ENCODE results near the gene FRAS1. TPM values are rescaled to one million over a fixed set of nuclear protein-coding genes. Genes with fewer than 3 reads are reported as not detected.

Gene FRAS1
- total and polyA plus RNA-seq, 2 of the 8 experiments (the other 6 are each of a cell fraction or from before 2014, with no cell fraction given): 38.5 to 109 TPM

- no peak overlapping the region for H2BK120ac ChIP-seq (replicated peaks; ENCODE audit: low read depth, low read length)
- H3K4ac ChIP-seq (replicated peaks; ENCODE audit: insufficient read length, low read depth, low read length): no peak overlapping the region
- H3K27me3 ChIP-seq (replicated peaks in 1 of 4; ENCODE audit: control insufficient read depth in 3 of 4, extremely low read depth in 1 of 4, insufficient read depth in 3 of 4, low read length in 3 of 4): no peaks in the 10 kb centered on the region
- H3K9ac ChIP-seq (replicated peaks in 1 of 4; ENCODE audit: extremely low read depth in 1 of 4, low read depth in 3 of 4, low read length in 3 of 4): no peak overlapping the region
- no peaks in the 10 kb centered on the region for H3K79me1 ChIP-seq (ENCODE audit: low read depth, low read length)
- H3K9me3 ChIP-seq (ENCODE audit: insufficient read depth in 2 of 2, low read depth in 1 of 2, low read length in 1 of 2): no peaks in the 10 kb centered on the region
- H2AK5ac ChIP-seq (ENCODE audit: low read depth, low read length): no peak overlapping the region
- no peaks in the 10 kb centered on the region for H3K23me2 ChIP-seq (ENCODE audit: low read depth, low read length)
- no peak overlapping the region for H2BK5ac ChIP-seq (ENCODE audit: low read depth, low read length)
- H3K23ac ChIP-seq (ENCODE audit: insufficient read length): no peak overlapping the region
- H3K36me3 ChIP-seq (ENCODE audit: control insufficient read depth in 2 of 4, insufficient read depth in 4 of 4, low read length in 3 of 4): no peaks in the 10 kb centered on the region
- FAIRE-seq: no peak
- no peak overlapping the region for H4K8ac ChIP-seq (ENCODE audit: extremely low read depth, insufficient read depth, low read length)
- H4K91ac ChIP-seq (replicated peaks; ENCODE audit: insufficient read length, low read length): no peak overlapping the region
- POLR2A ChIA-PET (ENCODE audit: partially characterized antibody): interaction anchor here (1.0 to 1.1 kb wide), 3 partner anchors 36 to 343 kb away, joined by 3 to 5 read pairs (median 3); partner anchors contain the start of gene FRAS1
- DNase-seq (ENCODE audit: low read depth in 1 of 2, low spot score in 2 of 2): no peak
- H2BK12ac ChIP-seq (ENCODE audit: low read depth, low read length): no peak overlapping the region
- no peak overlapping the region for H3K4me2 ChIP-seq (ENCODE audit: insufficient read depth in 1 of 2, low read depth in 2 of 2, low read length in 2 of 2)
- H2AFZ ChIP-seq (ENCODE audit: low read length): no peak overlapping the region
- H3K14ac ChIP-seq (ENCODE audit: insufficient read length): no peak overlapping the region
- H3K4me3 ChIP-seq (ENCODE audit: extremely low read depth in 1 of 4, insufficient read depth in 2 of 4, low read depth in 3 of 4, low read length in 4 of 4): no peak overlapping the region
- H2BK20ac ChIP-seq (ENCODE audit: low read length): no peak overlapping the region
- H3K4me1 ChIP-seq (replicated peaks in 1 of 4; ENCODE audit: control insufficient read depth in 3 of 4, insufficient read depth in 4 of 4, low read length in 3 of 4): peaks cover 0 to 3% (median 0%) of the 10 kb centered on the region in 4 experiments; a peak in 1 of 7 replicates
- CTCF ChIA-PET (ENCODE audit: partially characterized antibody): interaction anchor here (0.9 to 1.8 kb wide), 5 partner anchors 12 to 60 kb away, joined by 3 to 6 read pairs (median 3); no protein-coding TSS in a partner anchor
- H3K56ac ChIP-seq (replicated peaks; ENCODE audit: insufficient read length, low read depth, low read length): no peak overlapping the region
- no peak for TF ChIP-seq CBX5 (IDR thresholded peaks at IDR 0.05; ENCODE audit: low read depth, low read length)
- TF ChIP-seq CEBPB (IDR thresholded peaks at IDR 0.05; ENCODE audit: low read depth, low read length): no peak
- TF ChIP-seq YY1 (IDR thresholded peaks at IDR 0.05; ENCODE audit: low read depth, low read length): no peak
- no peak for TF ChIP-seq POU5F1 (IDR thresholded peaks at IDR 0.05; ENCODE audit: low read depth, low read length)
- no peak for TF ChIP-seq TAF7 (optimal IDR thresholded peaks at IDR 0.05; ENCODE audit: borderline replicate concordance, low read depth, low read length)
- TF ChIP-seq RAD21 (IDR thresholded peaks at IDR 0.05 in 1 of 2, conservative IDR thresholded peaks at IDR 0.05 in 1 of 2; ENCODE audit: low read depth in 2 of 2, low read length in 2 of 2): no peak
- no peak for TF ChIP-seq CBX8 (IDR thresholded peaks at IDR 0.05; ENCODE audit: borderline replicate concordance, low read depth, low read length)
- no peak for TF ChIP-seq POLR2A (IDR thresholded peaks at IDR 0.05; ENCODE audit: control extremely low read depth in 1 of 2, low read depth in 2 of 2, low read length in 2 of 2)
- TF ChIP-seq NRF1 (IDR thresholded peaks at IDR 0.05; ENCODE audit: low read depth, low read length): no peak
- no peak for TF ChIP-seq POLR2AphosphoS5 (IDR thresholded peaks at IDR 0.05; ENCODE audit: low read depth, low read length)
- TF ChIP-seq TCF12 (IDR thresholded peaks at IDR 0.05; ENCODE audit: low read depth, low read length): no peak
- no peak for TF ChIP-seq JUN (IDR thresholded peaks at IDR 0.05; ENCODE audit: low read depth, low read length)
- TF ChIP-seq GTF2F1 (IDR thresholded peaks at IDR 0.05; ENCODE audit: borderline replicate concordance, low read depth, low read length): no peak
- no peak for TF ChIP-seq EGR1 (IDR thresholded peaks at IDR 0.05; ENCODE audit: borderline replicate concordance, low read depth, low read length)
- no peaks in the 10 kb centered on the region for H3K79me2 ChIP-seq (ENCODE audit: control insufficient read depth in 1 of 2, insufficient read depth in 2 of 2, low read length in 2 of 2)
- no peak overlapping the region for H3K18ac ChIP-seq (ENCODE audit: extremely low read depth, low read length)
- no peaks in the 10 kb centered on the region for H4K20me1 ChIP-seq (replicated peaks in 1 of 2; ENCODE audit: control insufficient read depth in 1 of 2, insufficient read depth in 2 of 2, low read length in 2 of 2)
- no peak overlapping the region for H3K27ac ChIP-seq (ENCODE audit: low read depth, low read length)
- H2BK15ac ChIP-seq (ENCODE audit: low read length): no peak overlapping the region
- no peak overlapping the region for H4K5ac ChIP-seq (ENCODE audit: insufficient read length, low read depth, low read length)
Observed at GRCh38 chr4:78019414-78019813, 37.7 kb upstream of the FRAS1 start.

Measured in H1 (cell line).